ENCODE results near the gene CNST. TPM values are rescaled to one million over a fixed set of nuclear protein-coding genes. Genes with fewer than 3 reads are reported as not detected.
"Not testable (repeated sequence)": the region's sequence is repeated elsewhere in the genome, so short reads cannot be mapped to it uniquely, and the experiment has no call there.

CNST gene
- polyA plus RNA-seq, 1 donor = 16.1 TPM

DNA sequence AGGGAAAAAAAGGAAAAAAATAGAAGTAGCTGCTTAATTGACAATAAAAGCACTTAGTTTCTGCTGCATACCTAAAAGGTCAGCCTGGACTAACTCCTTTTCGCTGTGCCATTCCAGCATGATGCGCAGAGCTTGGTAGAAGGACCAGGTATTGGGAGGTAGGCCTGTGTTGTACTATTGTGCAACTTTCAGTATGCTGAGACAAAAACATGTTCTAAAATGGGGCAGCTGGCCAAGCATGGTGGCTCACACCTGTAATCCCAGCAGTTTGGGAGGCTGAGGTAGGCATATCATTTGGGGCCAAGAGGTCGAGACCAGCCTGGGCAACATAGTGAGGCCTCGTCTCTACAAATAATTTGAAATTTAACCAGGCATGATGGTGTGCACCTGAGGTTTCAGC, 142.9 kb downstream of the CNST start:
- Histone ChIP-seq H3K36me3 (ENCODE audit: control insufficient read depth, insufficient read depth, low read length) (no peaks in the 10 kb centered on the region), H3K27me3 (ENCODE audit: control insufficient read depth, insufficient read depth, low read length) (no peaks in the 10 kb centered on the region), H3K4me1 (ENCODE audit: control insufficient read depth, insufficient read depth, low read length) (peaks cover 14% of the 10 kb centered on the region), H3K4me3 (ENCODE audit: low read length) (no peak overlapping the region), H3K9me3 (ENCODE audit: control insufficient read depth, low read depth, low read length) (no peaks in the 10 kb centered on the region), H3K27ac (ENCODE audit: low read length) (peak overlapping the region; percentile 34)
- WGBS (ENCODE audit: insufficient coverage, low lambda C conversion rate) = no CpG with 5 or more reads among the region's 4 CpGs
- no peak for DNase-seq

DNA sequence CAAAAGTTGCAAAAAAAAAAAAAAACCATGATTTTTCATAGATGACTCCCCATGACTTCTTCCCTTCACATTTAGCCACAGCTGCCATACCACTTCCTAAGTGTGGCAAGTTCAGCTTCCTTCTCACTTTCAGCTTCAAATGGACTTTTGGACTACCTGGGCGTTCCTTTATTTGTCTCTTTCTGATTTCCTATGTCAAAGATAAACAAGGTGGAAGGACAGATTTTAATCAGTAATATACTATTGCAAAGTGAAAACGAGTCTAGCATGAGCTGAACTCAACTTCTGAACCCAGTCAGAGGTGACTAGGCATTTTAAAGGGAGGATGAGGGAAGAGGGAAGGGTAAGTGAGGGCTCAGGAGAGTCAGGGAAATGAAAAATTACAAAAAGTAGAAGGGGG, 143.6 kb downstream of the CNST start:
- Histone ChIP-seq H3K4me3 (ENCODE audit: low read length) (no peak overlapping the region), H3K4me1 (ENCODE audit: control insufficient read depth, insufficient read depth, low read length) (peaks cover 14% of the 10 kb centered on the region), H3K36me3 (ENCODE audit: control insufficient read depth, insufficient read depth, low read length) (no peaks in the 10 kb centered on the region), H3K27me3 (ENCODE audit: control insufficient read depth, insufficient read depth, low read length) (no peaks in the 10 kb centered on the region), H3K9me3 (ENCODE audit: control insufficient read depth, low read depth, low read length) (no peaks in the 10 kb centered on the region), H3K27ac (ENCODE audit: low read length) (peak overlapping the region; percentile 56)
- 30% methylated on average over 2 of the region's 2 CpGs for WGBS (ENCODE audit: insufficient coverage, low lambda C conversion rate)
- peak; percentile 78 to 93 for DNase-seq

DNA sequence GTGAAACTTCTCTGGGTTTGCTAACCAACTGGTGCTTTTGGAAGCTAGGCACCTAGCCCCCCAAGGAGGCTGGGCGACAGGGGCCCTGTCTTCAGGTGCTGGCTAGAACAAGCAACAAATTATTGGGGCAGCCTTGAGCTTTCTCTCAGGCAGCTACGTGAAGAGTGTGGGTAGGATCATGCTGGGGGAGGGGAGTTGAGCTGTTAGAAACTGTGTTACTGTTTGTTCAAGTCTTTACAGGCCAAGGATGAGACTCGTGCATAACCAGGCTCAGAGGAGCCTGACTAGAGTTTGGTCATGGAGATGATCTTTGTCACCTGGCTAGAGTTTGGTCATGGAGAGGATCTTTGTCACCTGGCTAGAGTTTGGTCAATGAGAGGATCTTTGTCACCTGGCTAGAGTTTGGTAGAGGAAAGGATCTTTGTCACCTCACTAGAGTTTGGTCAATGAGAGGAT, 145.3 kb downstream of the CNST start:
- Histone ChIP-seq H3K4me3 (ENCODE audit: low read length) (no peak overlapping the region), H3K4me1 (ENCODE audit: control insufficient read depth, insufficient read depth, low read length) (peaks cover 14% of the 10 kb centered on the region), H3K27ac (ENCODE audit: low read length) (no peak overlapping the region), H3K27me3 (ENCODE audit: control insufficient read depth, insufficient read depth, low read length) (no peaks in the 10 kb centered on the region), H3K36me3 (ENCODE audit: control insufficient read depth, insufficient read depth, low read length) (no peaks in the 10 kb centered on the region), H3K9me3 (ENCODE audit: control insufficient read depth, low read depth, low read length) (no peaks in the 10 kb centered on the region)
- no peak for DNase-seq
- no CpG with 5 or more reads among the region's 3 CpGs for WGBS (ENCODE audit: insufficient coverage, low lambda C conversion rate)

DNA sequence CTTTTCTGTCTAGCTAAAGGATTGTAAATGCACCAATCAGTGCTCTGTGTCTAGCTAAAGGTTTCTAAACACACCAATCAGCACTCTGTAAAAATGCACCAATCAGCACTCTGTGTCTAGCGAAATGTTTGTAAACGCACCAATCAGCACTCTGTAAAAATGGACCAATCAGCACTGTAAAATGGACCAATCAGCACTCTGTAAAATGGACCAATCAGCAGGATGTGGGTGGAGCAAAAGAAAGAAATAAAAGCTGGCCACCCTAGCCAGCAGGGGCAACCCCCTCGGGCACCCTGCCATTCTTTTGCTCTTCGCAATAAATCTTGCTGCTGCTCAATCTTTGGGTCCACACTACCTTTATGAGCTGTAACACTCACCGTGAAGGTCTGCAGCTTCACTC, 146.2 kb downstream of the CNST start:
- not testable (repeated sequence) for H3K27ac ChIP-seq (ENCODE audit: low read length); H3K4me3 ChIP-seq (ENCODE audit: low read length); DNase-seq; H3K36me3 ChIP-seq (ENCODE audit: control insufficient read depth, insufficient read depth, low read length); H3K27me3 ChIP-seq (ENCODE audit: control insufficient read depth, insufficient read depth, low read length); H3K9me3 ChIP-seq (ENCODE audit: control insufficient read depth, low read depth, low read length)
- no CpG with 5 or more reads among the region's 5 CpGs for WGBS (ENCODE audit: insufficient coverage, low lambda C conversion rate)
- H3K4me1 ChIP-seq (ENCODE audit: control insufficient read depth, insufficient read depth, low read length) = peaks cover 12% of the 10 kb centered on the region

Other genes starting within 250 kb of the CNST start
- 12.0 TPM for gene SMYD3, start 59.2 kb upstream of the CNST start, polyA plus RNA-seq
- gene TFB2M, start 195 bp upstream of the CNST start, polyA plus RNA-seq = 15.1 TPM
- 44.3 TPM for gene SCCPDH, start 158.0 kb downstream of the CNST start, polyA plus RNA-seq